Type B pancreatic cell (in vitro differentiated cells): ENCODE measurements around the gene CRMP1. TPM values are rescaled to one million over a fixed set of nuclear protein-coding genes. Genes with fewer than 3 reads are reported as not detected.
A peak's percentile ranks its signal among the peaks of the same experiment; 100 is the strongest.

Source experiments
- DNase-seq: peaks from one replicate; pipeline ENCODE4 v3.0.0; 2021; ENCODE audit warnings: mixed read lengths; ENCODE audit not compliant: unreplicated experiment; ENCODE audit errors: extremely low spot score
- H3K27ac Mint-ChIP-seq: 2 replicates; pipeline ENCODE4 v1.8.0; 2021; ENCODE audit warnings: mild to moderate bottlenecking, mixed read lengths
- H3K27me3 Mint-ChIP-seq: 2 replicates; pipeline ENCODE4 v1.8.0; 2021; ENCODE audit warnings: mixed read lengths
- H3K36me3 Mint-ChIP-seq: 2 replicates; pipeline ENCODE4 v1.8.0; 2021; ENCODE audit warnings: mixed read lengths
- H3K4me1 Mint-ChIP-seq: one replicate; pipeline ENCODE4 v1.8.0; 2021; ENCODE audit warnings: mixed read lengths; ENCODE audit not compliant: unreplicated experiment
- H3K4me3 Mint-ChIP-seq: 2 replicates; pipeline ENCODE4 v1.8.0; 2021; ENCODE audit warnings: mild to moderate bottlenecking, mixed read lengths
- H3K9me3 Mint-ChIP-seq: 2 replicates; pipeline ENCODE4 v1.8.0; 2021; ENCODE audit warnings: mixed read lengths
- total RNA-seq: library from RNA; stranded (reverse); gene quantifications from 2 replicates; pipeline ENCODE4 v1.2.1, GENCODE V29; 2021; ENCODE audit warnings: low replicate concordance
- TF ChIP-seq, protein P1 (sequence below): fragments of 200-600 bp; sonication (generic); conservative IDR thresholded peaks from 2 replicates; pipeline ENCODE4 v1.5.0; 2021; ENCODE audit warnings: antibody characterized with exemption, mild to moderate bottlenecking

The CRMP1 gene
- total RNA-seq, 1 donor from 2014 or later: 40.4 TPM

- peaks cover 3% of the 10 kb centered on the region for H3K4me1 Mint-ChIP-seq
- DNase-seq: no peak
- peaks cover 19% of the 10 kb centered on the region for H3K36me3 Mint-ChIP-seq
- peak overlapping the region; percentile 94 for H3K27ac Mint-ChIP-seq
- TF ChIP-seq, protein P1, sequence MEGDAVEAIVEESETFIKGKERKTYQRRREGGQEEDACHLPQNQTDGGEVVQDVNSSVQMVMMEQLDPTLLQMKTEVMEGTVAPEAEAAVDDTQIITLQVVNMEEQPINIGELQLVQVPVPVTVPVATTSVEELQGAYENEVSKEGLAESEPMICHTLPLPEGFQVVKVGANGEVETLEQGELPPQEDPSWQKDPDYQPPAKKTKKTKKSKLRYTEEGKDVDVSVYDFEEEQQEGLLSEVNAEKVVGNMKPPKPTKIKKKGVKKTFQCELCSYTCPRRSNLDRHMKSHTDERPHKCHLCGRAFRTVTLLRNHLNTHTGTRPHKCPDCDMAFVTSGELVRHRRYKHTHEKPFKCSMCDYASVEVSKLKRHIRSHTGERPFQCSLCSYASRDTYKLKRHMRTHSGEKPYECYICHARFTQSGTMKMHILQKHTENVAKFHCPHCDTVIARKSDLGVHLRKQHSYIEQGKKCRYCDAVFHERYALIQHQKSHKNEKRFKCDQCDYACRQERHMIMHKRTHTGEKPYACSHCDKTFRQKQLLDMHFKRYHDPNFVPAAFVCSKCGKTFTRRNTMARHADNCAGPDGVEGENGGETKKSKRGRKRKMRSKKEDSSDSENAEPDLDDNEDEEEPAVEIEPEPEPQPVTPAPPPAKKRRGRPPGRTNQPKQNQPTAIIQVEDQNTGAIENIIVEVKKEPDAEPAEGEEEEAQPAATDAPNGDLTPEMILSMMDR: no peak
- peaks cover 22% of the 10 kb centered on the region for H3K27me3 Mint-ChIP-seq
- H3K9me3 Mint-ChIP-seq: no peaks in the 10 kb centered on the region
- H3K4me3 Mint-ChIP-seq: no peak overlapping the region
These were observed 55.9 kb downstream of the CRMP1 start for GRCh38 chr4:5836943-5837342.

GRCh38 chr4:5828005-5828391, 64.9 kb downstream of the CRMP1 start:
- Mint-ChIP-seq H3K4me3 (no peak overlapping the region), H3K9me3 (no peaks in the 10 kb centered on the region), H3K4me1 (no peaks in the 10 kb centered on the region), H3K27me3 (no peaks in the 10 kb centered on the region), H3K27ac (no peak overlapping the region), H3K36me3 (peaks cover 32% of the 10 kb centered on the region)
- TF ChIP-seq, protein P1: no peak
- no peak for DNase-seq

GRCh38 chr4:5827108-5828004, 65.5 kb downstream of the CRMP1 start:
- DNase-seq: no peak
- Mint-ChIP-seq H3K27ac (no peak overlapping the region), H3K27me3 (no peaks in the 10 kb centered on the region), H3K4me1 (no peaks in the 10 kb centered on the region), H3K9me3 (no peaks in the 10 kb centered on the region), H3K36me3 (peaks cover 35% of the 10 kb centered on the region), H3K4me3 (no peak overlapping the region)
- TF ChIP-seq, protein P1: no peak

DNA sequence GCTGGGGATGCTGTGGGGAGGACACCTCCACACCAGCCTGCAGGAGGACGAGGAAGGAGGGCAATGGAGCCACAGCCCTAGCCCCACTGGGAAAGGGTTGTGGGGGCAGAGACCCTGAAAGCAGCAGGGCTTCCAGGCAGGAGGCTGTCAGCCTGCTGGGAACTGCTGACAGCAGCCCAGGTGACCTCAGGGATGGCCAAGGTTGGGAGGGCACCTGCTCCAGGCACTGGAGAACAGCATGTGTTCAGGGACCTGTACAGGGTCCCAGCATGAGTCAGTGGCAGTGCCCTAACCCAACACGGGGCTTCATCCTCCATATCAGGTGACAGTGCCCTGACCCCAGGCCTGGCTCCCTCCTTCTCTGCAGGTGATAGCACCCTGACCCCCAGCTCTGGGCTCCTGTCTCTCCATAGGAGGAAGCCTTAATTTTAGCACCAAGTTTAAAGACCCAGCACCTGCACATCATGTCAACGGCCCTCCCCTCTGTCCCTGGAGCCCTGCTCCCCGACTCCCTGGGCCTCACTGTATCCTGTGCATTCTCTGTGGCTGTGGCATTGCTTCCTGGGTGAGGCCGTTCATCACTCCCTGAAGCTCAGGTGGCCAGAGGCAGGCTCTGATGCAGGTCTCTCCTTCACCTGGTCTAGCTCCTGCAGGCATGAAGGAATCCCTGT, 66.3 kb downstream of the CRMP1 start:
- TF ChIP-seq, protein P1: no peak
- Mint-ChIP-seq H3K27ac (no peak overlapping the region), H3K36me3 (peaks cover 40% of the 10 kb centered on the region), H3K9me3 (no peaks in the 10 kb centered on the region), H3K4me3 (no peak overlapping the region), H3K27me3 (no peaks in the 10 kb centered on the region), H3K4me1 (no peaks in the 10 kb centered on the region)
- no peak for DNase-seq

GRCh38 chr4:5825321-5826041, 67.4 kb downstream of the CRMP1 start:
- H3K36me3 Mint-ChIP-seq: peaks cover 45% of the 10 kb centered on the region
- DNase-seq: no peak
- no peak overlapping the region for H3K4me3 Mint-ChIP-seq
- TF ChIP-seq, protein P1: no peak
- H3K27me3 Mint-ChIP-seq: no peaks in the 10 kb centered on the region
- no peak overlapping the region for H3K27ac Mint-ChIP-seq
- no peaks in the 10 kb centered on the region for H3K4me1 Mint-ChIP-seq
- no peaks in the 10 kb centered on the region for H3K9me3 Mint-ChIP-seq
